Measurements from ENCODE around the gene DUS4L. TPM values are rescaled to one million over a fixed set of nuclear protein-coding genes. Genes with fewer than 3 reads are reported as not detected.
A peak's percentile ranks its signal among the peaks of the same experiment; 100 is the strongest.

DUS4L gene
- total and polyA plus RNA-seq, 2 of the 13 experiments (the other 11 are each of a cell fraction or from before 2014, with no cell fraction given) = 5.6 to 9.8 TPM

GRCh38 chr7:107579885-107580715, 16.3 kb downstream of the DUS4L start, which contains the start of gene BCAP29 (continued):
- TF ChIP-seq ZIK1 (CRISPR knock-in tag; IDR thresholded peaks at IDR 0.05; ENCODE audit: borderline replicate concordance, low read depth) (0 out of 2 replicates have a peak, but pooled peaks have one; percentile 64), KLF6 (CRISPR knock-in tag; IDR thresholded peaks at IDR 0.05) (0 out of 2 replicates have a peak, but pooled peaks have one; percentile 24), ZBTB49 (CRISPR knock-in tag; IDR thresholded peaks at IDR 0.05; ENCODE audit: borderline replicate concordance) (no peak), ZNF672 (CRISPR knock-in tag; IDR thresholded peaks at IDR 0.05) (no peak), NFIB (CRISPR knock-in tag; IDR thresholded peaks at IDR 0.05; ENCODE audit: borderline replicate concordance) (no peak), RNF219 (CRISPR knock-in tag; IDR thresholded peaks at IDR 0.05) (no peak; the same call in 1 of the 2 replicates), POGK (CRISPR knock-in tag; conservative IDR thresholded peaks at IDR 0.05) (peak; percentile 82; the same call in 1 of the 2 replicates), ZNF75D (CRISPR knock-in tag; IDR thresholded peaks at IDR 0.05; ENCODE audit: borderline replicate concordance) (no peak), TEF (CRISPR knock-in tag; IDR thresholded peaks at IDR 0.05) (no peak), MXD3 (CRISPR knock-in tag; IDR thresholded peaks at IDR 0.05) (no peak; the same call in 1 of the 2 replicates), GRHL1 (CRISPR knock-in tag; conservative IDR thresholded peaks at IDR 0.05) (no peak), RFX3 (CRISPR knock-in tag; IDR thresholded peaks at IDR 0.05) (no peak), ZNF496 (CRISPR knock-in tag; IDR thresholded peaks at IDR 0.05; ENCODE audit: insufficient replicate concordance) (no peak), ZKSCAN5 (CRISPR knock-in tag; IDR thresholded peaks at IDR 0.05) (no peak), ZMYM4 (CRISPR knock-in tag; IDR thresholded peaks at IDR 0.05) (peak; percentile 78), ZNF362 (CRISPR knock-in tag; IDR thresholded peaks at IDR 0.05; ENCODE audit: borderline replicate concordance) (no peak), FOXP1 (IDR thresholded peaks at IDR 0.05) (no peak), FOXP1 (CRISPR knock-in tag; IDR thresholded peaks at IDR 0.05) (no peak)
